Ramos (cell line): ENCODE data around the gene HS6ST3.

ENCODE experiments used
- in situ Hi-C: fragments of 300-500 bp; cut with MboI; formaldehyde crosslinking; loops from one replicate; pipeline ENCODE4 v1.14.3; 2022; ENCODE audit warnings: low sequenced_read_pairs; ENCODE audit not compliant: unreplicated experiment

HS6ST3 gene

GRCh38 chr13:96193728-96194310, 103.9 kb downstream of the HS6ST3 start:
- in situ Hi-C loops = no loop called here

GRCh38 chr13:96198038-96198437, 108.1 kb downstream of the HS6ST3 start:
- in situ Hi-C loops = no loop called here

GRCh38 chr13:96199315-96199714, 109.4 kb downstream of the HS6ST3 start:
- in situ Hi-C loops = no loop called here

GRCh38 chr13:96200810-96201209, 110.9 kb downstream of the HS6ST3 start:
- in situ Hi-C loops = no loop called here

- in situ Hi-C loops = no loop called here
These were observed 112.4 kb downstream of the HS6ST3 start for GRCh38 chr13:96202315-96202714.

- in situ Hi-C loops = no loop called here
These were observed 113.6 kb downstream of the HS6ST3 start for GRCh38 chr13:96203471-96203870.

- in situ Hi-C loops = no loop called here
These were observed 125.0 kb downstream of the HS6ST3 start for GRCh38 chr13:96214824-96215445.

GRCh38 chr13:96216543-96216942, 126.6 kb downstream of the HS6ST3 start:
- in situ Hi-C loops = no loop called here

- in situ Hi-C loops = no loop called here
These were observed 128.6 kb downstream of the HS6ST3 start for GRCh38 chr13:96218475-96218874.

GRCh38 chr13:96221471-96221870, 131.6 kb downstream of the HS6ST3 start:
- in situ Hi-C loops = no loop called here

GRCh38 chr13:96223231-96223630, 133.3 kb downstream of the HS6ST3 start:
- in situ Hi-C loops = no loop called here

- in situ Hi-C loops = no loop called here
These were observed 139.4 kb downstream of the HS6ST3 start for GRCh38 chr13:96229356-96229755.

GRCh38 chr13:96238241-96238640, 148.3 kb downstream of the HS6ST3 start:
- in situ Hi-C loops = no loop called here

- in situ Hi-C loops = no loop called here
These were observed 149.0 kb downstream of the HS6ST3 start for GRCh38 chr13:96238861-96239260.

- in situ Hi-C loops = no loop called here
These were observed 153.5 kb downstream of the HS6ST3 start for GRCh38 chr13:96243376-96243775.

- in situ Hi-C loops = no loop called here
These were observed 158.2 kb downstream of the HS6ST3 start for GRCh38 chr13:96248103-96248502.

GRCh38 chr13:96248996-96249395, 159.1 kb downstream of the HS6ST3 start:
- in situ Hi-C loops = no loop called here

- in situ Hi-C loops = no loop called here
These were observed 163.0 kb downstream of the HS6ST3 start for GRCh38 chr13:96252903-96253302.

GRCh38 chr13:96273196-96273595, 183.3 kb downstream of the HS6ST3 start:
- in situ Hi-C loops = no loop called here

- in situ Hi-C loops = no loop called here
These were observed 184.1 kb downstream of the HS6ST3 start for GRCh38 chr13:96274046-96274445.

GRCh38 chr13:96279904-96280303, 190.0 kb downstream of the HS6ST3 start:
- in situ Hi-C loops = no loop called here

- in situ Hi-C loops = no loop called here
These were observed 195.1 kb downstream of the HS6ST3 start for GRCh38 chr13:96284971-96285370.
